Omental fat pad (tissue), 4 donors: ENCODE results near the gene VDAC1. TPM values are rescaled to one million over a fixed set of nuclear protein-coding genes. Genes with fewer than 3 reads are reported as not detected.

Experiments used
- ATAC-seq: fragments of 150-250 bp; one replicate; pipeline ENCODE4 v1.9.1; 2016; ENCODE audit warnings: mild to moderate bottlenecking, moderate library complexity; ENCODE audit not compliant: low FRiP score
- DNase-seq: peaks from one replicate; pipeline ENCODE4 v3.0.0-alpha.2; 2019; ENCODE audit warnings: low spot score
- total RNA-seq, 4 donors: library from RNA; depleted of rRNA; stranded (reverse); fragments of >200 nt; gene quantifications; one replicate each; pipeline ENCODE4 v1.1.0, GENCODE V29; 2016
- TF ChIP-seq, protein P1 (sequence below), 3 donors: fragments of 450-650 bp; IDR thresholded peaks; one replicate each; pipeline ENCODE4 v1.5.1; 2016 to 2017; ENCODE audit warnings: antibody characterized with exemption in 3 of 3, mild to moderate bottlenecking in 3 of 3, moderate library complexity in 2 of 3

VDAC1 gene
- total RNA-seq, 4 donors from 2014 or later = 83.4 to 182 (median 150) TPM

DNA sequence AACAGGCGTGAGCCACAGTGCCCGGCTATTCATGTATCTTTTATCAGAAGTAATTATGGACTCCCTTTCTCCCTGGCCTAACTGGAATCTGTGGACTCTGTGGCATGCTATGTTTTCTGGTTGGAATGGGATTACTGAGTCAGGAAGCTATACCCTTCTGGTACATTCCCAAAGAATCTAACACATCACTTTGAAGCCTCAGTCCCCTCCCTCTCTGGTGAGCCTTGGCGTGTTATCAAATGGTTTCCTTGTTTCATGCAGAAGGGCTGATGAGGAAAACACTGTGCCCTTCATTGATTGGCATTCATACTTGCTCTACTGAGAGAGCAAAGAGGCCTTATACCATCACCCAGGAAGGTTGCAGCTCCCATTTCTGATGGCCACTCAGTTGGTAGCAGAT is 59.2 kb downstream of the VDAC1 start:
- TF ChIP-seq, protein P1, sequence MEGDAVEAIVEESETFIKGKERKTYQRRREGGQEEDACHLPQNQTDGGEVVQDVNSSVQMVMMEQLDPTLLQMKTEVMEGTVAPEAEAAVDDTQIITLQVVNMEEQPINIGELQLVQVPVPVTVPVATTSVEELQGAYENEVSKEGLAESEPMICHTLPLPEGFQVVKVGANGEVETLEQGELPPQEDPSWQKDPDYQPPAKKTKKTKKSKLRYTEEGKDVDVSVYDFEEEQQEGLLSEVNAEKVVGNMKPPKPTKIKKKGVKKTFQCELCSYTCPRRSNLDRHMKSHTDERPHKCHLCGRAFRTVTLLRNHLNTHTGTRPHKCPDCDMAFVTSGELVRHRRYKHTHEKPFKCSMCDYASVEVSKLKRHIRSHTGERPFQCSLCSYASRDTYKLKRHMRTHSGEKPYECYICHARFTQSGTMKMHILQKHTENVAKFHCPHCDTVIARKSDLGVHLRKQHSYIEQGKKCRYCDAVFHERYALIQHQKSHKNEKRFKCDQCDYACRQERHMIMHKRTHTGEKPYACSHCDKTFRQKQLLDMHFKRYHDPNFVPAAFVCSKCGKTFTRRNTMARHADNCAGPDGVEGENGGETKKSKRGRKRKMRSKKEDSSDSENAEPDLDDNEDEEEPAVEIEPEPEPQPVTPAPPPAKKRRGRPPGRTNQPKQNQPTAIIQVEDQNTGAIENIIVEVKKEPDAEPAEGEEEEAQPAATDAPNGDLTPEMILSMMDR (IDR thresholded peaks at IDR 0.05) = no peak
- DNase-seq = no peak
- ATAC-seq = no peak

DNA sequence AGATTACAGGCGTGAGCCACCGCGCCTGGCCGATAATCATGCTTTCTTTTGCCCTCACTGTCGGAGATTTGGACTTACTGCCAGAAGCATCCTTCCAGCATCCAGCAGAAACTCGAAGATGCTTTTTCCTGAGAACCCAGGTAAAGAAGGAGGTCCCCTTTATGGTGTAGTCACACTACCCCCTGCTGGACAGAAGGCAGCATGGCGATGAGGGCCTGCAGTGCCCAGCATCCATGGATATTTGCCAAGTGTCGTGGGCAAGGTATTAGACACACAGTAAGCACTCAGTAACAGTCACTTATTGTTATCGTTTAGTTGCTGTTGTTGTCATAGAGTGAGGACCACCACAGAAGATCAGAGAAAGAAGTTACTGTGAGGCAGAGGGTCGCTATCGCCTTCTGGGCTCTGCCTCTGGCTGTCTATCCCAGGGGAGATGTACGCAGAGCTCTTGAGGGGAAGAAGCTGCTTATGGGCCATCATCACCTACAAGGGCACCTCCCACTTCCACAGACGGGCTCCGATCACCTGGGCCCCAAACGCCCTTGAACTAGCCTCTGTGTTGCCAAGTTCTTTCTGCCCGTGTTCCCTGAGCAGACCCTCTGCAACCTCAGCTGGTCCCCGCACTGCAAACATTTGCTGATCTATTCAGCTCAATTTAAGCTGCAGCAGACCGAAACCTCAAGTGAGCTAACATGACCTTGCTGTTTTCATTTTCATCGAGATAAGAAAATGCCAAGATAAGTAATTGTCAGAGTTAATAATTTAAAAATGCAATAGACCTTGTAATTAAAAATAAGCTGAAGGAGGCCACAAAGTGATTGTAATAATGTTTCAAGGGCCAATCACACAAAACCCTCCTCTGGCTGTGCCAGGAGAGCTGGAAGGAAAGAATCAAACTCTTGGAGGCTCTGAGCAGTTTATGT is 60.3 kb downstream of the VDAC1 start:
- TF ChIP-seq, protein P1 (IDR thresholded peaks at IDR 0.05) = no peak
- DNase-seq = no peak
- ATAC-seq = no peak

DNA sequence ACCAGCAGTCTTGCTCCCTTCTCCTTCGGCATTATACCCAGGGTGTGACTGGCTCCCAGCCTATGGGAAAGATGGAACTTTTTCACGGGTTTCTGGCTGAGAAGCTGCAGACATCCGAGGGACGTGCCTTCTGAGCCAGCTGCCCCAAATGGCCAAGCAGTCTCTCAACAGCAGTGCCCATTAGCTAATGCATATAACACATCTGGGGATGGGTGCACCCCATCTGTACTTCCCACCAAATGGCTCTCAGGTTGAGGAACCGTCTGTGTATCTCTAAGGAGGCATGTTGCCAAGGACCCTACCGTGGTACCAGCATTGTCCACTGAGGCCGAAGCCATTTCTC is 61.3 kb downstream of the VDAC1 start:
- DNase-seq (no peak), ATAC-seq (no peak)
- TF ChIP-seq, protein P1 (IDR thresholded peaks at IDR 0.05) = no peak

DNA sequence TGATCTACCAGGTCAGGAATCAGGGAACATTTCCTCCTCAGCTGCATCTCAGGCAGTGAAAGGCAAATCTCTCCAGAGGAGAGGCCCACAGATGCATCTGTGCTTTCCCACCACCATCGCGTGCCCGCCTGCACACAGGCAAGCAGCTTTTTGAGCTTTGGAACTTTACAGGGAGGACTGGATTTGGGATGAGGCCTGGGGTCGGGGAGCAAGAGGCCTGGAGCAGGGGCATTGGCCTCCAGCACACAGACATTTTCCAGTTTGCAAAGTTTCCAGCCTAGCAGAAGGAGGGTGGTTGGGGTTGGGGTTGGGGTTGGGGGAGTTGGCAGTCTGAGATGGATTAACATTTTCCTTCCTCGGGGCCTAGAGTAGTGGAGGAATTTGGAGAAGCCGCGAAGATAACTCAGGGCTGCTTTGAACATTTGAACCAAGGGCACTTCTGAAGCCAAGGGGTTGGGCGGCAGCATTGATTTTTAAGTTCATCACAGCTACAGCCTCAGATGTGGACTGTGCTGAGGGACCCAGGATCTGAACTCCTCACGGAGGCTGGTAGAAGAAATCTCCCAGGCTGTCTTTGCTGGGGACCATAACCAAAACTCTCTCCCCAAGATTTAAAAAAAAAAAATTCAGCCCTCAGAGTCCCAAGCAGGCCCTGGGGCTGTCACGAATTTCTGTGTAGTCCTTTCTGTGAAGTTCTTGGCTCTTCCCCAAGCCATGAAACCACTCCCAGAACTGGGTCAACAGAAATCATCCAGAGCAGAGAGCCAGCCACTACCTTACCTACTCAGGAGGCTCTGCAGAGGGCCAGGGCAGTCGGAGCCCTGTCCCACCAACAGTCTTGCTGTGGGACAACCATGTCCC is 61.9 kb downstream of the VDAC1 start:
- DNase-seq (no peak), ATAC-seq (no peak)
- TF ChIP-seq, protein P1 (IDR thresholded peaks at IDR 0.05) = no peak

DNA sequence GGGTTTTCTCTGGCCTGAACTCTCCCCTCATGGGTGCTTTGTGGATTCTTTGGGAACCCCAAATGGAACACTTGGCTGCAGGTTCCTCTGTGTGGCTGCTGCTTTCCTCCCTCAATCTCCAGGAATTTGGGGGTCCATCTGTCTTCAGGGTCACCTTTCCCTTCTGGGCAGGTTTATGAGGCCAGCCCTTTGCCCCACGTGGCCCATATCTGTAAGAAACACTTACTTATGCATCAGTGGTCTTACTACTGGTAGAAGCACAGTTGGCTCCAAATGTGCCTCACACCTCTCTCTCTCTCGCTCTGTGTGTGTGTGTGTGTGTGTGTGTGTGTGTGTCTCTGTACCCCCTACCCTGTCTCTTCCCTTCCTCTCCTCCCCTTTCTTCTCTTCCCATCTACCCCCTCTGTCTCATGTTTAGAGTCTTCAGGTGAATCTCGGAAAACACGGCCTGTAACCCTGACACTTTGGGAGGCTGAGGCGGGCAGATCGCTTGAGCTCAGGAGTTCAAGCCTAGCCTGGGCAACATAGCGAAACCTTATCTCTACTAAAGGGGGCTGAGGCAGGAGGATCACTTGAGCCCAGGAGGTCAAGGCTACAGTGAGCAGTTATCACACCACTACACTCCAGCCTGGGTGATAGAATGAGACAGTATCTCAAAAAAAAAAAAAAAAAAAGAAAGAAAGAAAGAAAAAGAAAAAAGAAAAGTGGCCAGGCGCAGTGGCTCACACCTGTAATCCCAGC is 63.1 kb downstream of the VDAC1 start:
- TF ChIP-seq, protein P1 (IDR thresholded peaks at IDR 0.05) = no peak
- ATAC-seq = no peak
- DNase-seq = no peak

DNA sequence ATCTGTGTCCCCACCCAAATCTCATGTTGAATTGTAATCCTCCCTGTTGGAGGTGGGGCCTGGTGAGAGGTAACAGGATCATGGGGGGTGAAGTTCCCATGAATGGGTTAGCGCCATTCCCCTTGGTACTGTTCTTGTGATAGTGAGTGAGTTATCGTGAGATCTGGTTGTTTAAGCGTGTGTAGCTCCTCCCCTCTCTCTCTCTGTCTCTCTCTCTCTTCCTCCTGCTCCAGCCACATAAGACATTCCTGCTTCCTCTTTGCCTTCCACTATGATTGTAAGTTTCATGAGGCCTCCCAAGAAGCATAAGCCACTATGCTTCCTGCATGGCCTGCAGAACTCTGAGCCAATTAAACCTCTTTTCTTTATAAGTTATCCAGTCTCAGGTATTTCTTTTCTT is 65.1 kb downstream of the VDAC1 start:
- DNase-seq (no peak), ATAC-seq (no peak)
- TF ChIP-seq, protein P1 (IDR thresholded peaks at IDR 0.05) = no peak
